Measurements from ENCODE around the gene SPTBN1. TPM values are rescaled to one million over a fixed set of nuclear protein-coding genes. Genes with fewer than 3 reads are reported as not detected.

Gene SPTBN1
- total and polyA plus RNA-seq, 3 donors from 2014 or later, result 143 to 366 (median 278) TPM

DNA sequence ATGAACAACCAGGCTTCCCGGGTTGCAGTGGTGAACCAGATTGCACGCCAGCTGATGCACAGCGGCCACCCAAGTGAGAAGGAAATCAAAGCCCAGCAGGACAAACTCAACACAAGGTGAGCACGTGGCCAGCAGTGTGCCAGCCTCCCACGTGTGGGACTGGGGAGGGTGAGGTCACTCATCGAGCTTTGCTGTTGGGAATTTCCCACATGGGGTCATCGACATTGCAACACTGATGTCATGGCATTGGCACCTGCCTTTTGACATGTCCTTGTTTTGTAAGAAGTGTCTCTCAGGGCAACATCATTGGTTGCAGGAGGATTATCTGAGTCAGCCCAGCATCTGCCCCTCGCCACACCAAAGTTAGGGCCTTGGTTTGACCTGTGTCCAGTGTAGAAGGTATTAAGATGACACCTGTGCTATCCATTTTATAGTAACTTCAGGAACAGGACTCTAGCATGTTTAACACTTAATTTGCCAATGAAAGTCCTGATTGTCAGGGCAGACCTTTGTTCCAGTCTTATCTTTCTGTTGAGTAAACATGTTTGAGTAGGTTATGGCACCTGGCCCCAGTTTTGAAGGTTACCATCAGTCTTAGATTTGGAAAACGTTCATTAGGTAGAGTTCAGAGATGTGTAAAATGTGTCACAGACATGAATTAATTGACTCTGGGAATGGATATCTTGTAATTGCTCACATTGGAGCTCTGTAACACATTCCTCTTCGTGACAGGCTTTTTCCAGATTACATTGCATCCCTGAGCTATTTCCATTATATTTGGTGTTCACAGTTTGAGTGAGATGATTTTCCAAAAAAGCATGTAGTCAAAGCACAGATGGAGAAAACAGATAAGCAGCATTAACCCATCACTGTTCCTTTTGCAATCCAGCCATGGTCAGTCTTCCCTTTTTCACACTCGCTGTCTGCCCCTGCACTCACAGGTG, 174.1 kb downstream of the SPTBN1 start:
- H3K4me3 ChIP-seq, result no peak overlapping the region
- H3K27me3 ChIP-seq, result no peaks in the 10 kb centered on the region
- WGBS, 2 donors, result 57 to 62% methylated on average over 11 of the region's 11 CpGs
- intact Hi-C loops (cut with DNase I; ENCODE audit: low total_unique reads), result no loop called here
- peak; percentile 57 for DNase-seq
- peak overlapping the region in 1 of 2 donors; percentile 58 for H3K27ac ChIP-seq
- H3K9me3 ChIP-seq, result no peaks in the 10 kb centered on the region
- no peak for TF ChIP-seq POLR2A (IDR thresholded peaks at IDR 0.05)
- TF ChIP-seq, protein P1, sequence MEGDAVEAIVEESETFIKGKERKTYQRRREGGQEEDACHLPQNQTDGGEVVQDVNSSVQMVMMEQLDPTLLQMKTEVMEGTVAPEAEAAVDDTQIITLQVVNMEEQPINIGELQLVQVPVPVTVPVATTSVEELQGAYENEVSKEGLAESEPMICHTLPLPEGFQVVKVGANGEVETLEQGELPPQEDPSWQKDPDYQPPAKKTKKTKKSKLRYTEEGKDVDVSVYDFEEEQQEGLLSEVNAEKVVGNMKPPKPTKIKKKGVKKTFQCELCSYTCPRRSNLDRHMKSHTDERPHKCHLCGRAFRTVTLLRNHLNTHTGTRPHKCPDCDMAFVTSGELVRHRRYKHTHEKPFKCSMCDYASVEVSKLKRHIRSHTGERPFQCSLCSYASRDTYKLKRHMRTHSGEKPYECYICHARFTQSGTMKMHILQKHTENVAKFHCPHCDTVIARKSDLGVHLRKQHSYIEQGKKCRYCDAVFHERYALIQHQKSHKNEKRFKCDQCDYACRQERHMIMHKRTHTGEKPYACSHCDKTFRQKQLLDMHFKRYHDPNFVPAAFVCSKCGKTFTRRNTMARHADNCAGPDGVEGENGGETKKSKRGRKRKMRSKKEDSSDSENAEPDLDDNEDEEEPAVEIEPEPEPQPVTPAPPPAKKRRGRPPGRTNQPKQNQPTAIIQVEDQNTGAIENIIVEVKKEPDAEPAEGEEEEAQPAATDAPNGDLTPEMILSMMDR (IDR thresholded peaks at IDR 0.05), result no peak
- H3K36me3 ChIP-seq (ENCODE audit: low read depth, missing control alignments), result no peaks in the 10 kb centered on the region
- peaks cover 40% of the 10 kb centered on the region for H3K4me1 ChIP-seq

DNA sequence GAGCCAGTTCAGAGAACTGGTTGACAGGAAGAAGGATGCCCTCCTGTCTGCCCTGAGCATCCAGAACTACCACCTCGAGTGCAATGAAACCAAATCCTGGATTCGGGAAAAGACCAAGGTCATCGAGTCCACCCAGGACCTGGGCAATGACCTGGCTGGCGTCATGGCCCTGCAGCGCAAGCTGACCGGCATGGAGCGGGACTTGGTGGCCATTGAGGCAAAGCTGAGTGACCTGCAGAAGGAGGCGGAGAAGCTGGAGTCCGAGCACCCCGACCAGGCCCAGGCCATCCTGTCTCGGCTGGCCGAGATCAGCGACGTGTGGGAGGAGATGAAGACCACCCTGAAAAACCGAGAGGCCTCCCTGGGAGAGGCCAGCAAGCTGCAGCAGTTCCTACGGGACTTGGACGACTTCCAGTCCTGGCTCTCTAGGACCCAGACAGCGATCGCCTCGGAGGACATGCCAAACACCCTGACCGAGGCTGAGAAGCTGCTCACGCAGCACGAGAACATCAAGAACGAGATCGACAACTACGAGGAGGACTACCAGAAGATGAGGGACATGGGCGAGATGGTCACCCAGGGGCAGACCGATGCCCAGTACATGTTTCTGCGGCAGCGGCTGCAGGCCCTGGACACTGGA, 174.9 kb downstream of the SPTBN1 start:
- Histone ChIP-seq H3K4me3 (no peak overlapping the region), H3K4me1 (peaks cover 47% of the 10 kb centered on the region), H3K36me3 (ENCODE audit: low read depth, missing control alignments) (no peaks in the 10 kb centered on the region), H3K27me3 (no peaks in the 10 kb centered on the region), H3K27ac (peak overlapping the region; percentile 10 to 58), H3K9me3 (no peaks in the 10 kb centered on the region)
- DNase-seq, result peak; percentile 42
- TF ChIP-seq, protein P1 (IDR thresholded peaks at IDR 0.05), result no peak
- TF ChIP-seq POLR2A (IDR thresholded peaks at IDR 0.05), result no peak
- WGBS, 2 donors, result 61 to 67% methylated on average over 29 to 30 of the region's 30 CpGs
- intact Hi-C loops (cut with DNase I; ENCODE audit: low total_unique reads), result no loop called here

DNA sequence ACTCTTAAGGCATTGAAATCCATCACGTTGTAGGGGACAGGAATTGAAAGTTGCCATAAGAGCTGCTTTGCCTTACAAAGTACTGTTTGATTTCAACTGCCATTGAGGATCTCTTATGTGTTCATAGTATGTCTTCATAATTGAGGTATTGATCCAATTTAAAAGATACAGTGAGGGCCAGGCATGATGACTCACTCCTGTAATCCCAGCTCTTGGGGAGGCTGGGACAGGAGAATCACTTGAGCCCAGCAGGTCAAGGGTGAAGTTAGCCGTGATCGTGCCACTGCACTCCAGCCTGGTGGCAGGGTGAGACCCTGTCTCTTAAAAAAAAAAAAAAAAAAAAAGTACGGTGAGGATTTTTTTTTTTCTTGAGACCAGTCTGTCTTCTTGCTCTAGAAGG, 175.6 kb downstream of the SPTBN1 start:
- no peak for DNase-seq
- Histone ChIP-seq H3K4me1 (peaks cover 44% of the 10 kb centered on the region), H3K4me3 (no peak overlapping the region), H3K27ac (peak overlapping the region in 1 of 2 donors; percentile 58), H3K36me3 (ENCODE audit: low read depth, missing control alignments) (no peaks in the 10 kb centered on the region), H3K9me3 (no peaks in the 10 kb centered on the region), H3K27me3 (no peaks in the 10 kb centered on the region)
- TF ChIP-seq, protein P1 (IDR thresholded peaks at IDR 0.05), result no peak
- TF ChIP-seq POLR2A (IDR thresholded peaks at IDR 0.05), result no peak
- intact Hi-C loops (cut with DNase I; ENCODE audit: low total_unique reads), result no loop called here
- WGBS, 2 donors, result 64 to 67% methylated on average over 4 of the region's 4 CpGs

DNA sequence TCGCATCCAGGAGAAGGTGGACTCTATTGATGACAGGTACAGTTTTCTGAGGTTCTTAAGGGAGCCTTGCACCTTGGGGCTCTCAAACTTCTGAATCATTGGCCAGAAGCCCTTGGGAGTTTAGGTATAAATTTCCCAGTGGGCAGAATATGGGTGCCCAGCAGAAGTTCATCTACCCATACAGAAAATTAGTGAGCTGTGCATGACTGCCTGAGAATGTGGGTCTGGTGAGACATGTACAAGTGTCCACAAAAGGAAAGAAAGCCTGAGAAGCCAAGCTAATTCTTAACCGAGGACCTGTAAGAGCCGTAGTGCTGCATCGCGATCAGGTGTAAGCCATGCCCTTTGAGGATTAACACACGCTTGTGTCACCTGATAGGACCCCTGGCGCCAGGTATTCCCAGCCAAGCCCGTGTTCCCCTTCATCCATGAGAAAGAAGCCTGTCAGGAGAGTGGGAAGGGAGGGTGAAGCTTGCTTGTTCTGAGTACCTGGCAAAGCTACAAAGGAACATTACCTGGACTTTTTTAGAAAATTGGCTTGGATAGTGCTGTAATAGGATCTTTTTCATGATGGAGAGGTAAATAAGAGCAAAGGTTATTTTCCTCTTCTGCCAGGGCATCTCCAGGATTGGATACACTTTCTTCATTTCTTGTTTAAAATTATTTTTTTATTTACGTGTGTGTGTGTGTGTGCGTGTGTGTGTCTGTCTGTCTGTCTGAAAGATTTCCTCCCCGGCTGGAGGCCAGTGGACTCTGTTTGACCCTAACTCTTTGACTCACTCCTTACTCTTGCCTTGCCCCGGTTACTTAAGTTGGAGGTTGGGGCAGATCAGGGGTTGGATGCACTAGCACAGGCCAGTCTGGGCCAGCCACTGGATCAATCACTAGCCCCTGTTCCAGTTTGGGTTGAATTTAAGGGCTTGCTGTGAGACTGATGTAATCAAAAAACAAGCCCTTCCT, 176.9 kb downstream of the SPTBN1 start:
- Histone ChIP-seq H3K27me3 (no peaks in the 10 kb centered on the region), H3K9me3 (no peaks in the 10 kb centered on the region), H3K27ac (peak overlapping the region; percentile 27 to 86), H3K4me3 (no peak overlapping the region), H3K36me3 (ENCODE audit: low read depth, missing control alignments) (no peaks in the 10 kb centered on the region), H3K4me1 (peaks cover 41% of the 10 kb centered on the region)
- no peak for TF ChIP-seq POLR2A (IDR thresholded peaks at IDR 0.05)
- TF ChIP-seq, protein P1 (IDR thresholded peaks at IDR 0.05), result no peak
- no peak for DNase-seq
- intact Hi-C loops (cut with DNase I; ENCODE audit: low total_unique reads), result no loop called here
- WGBS, 2 donors, result 77 to 87% methylated on average over 12 of the region's 12 CpGs
